IPS DF 6.9 (cell line): ENCODE data around the gene DCPS.
A peak's percentile ranks its signal among the peaks of the same experiment; 100 is the strongest.

Source experiments
- DNase-seq: peaks from one replicate; pipeline ENCODE4 v3.0.0-alpha.2; 2013; ENCODE audit warnings: low read depth, low spot score
- H3K27ac ChIP-seq: one replicate; pipeline ENCODE4 v1.5.1; 2013; ENCODE audit warnings: low read length, control low read depth
- H3K27me3 ChIP-seq: 2 replicates; pipeline ENCODE4 v1.6.1; 2013; ENCODE audit warnings: mild to moderate bottlenecking, low read length; ENCODE audit not compliant: control insufficient read depth, insufficient read depth
- H3K36me3 ChIP-seq: 2 replicates; pipeline ENCODE4 v1.6.1; 2013; ENCODE audit warnings: low read length; ENCODE audit not compliant: control insufficient read depth, insufficient read depth
- H3K4me1 ChIP-seq: 2 replicates; pipeline ENCODE4 v1.6.1; 2013; ENCODE audit warnings: low read length; ENCODE audit not compliant: control insufficient read depth, insufficient read depth
- H3K4me3 ChIP-seq: 2 replicates; pipeline ENCODE4 v1.5.1; 2013; ENCODE audit warnings: mild to moderate bottlenecking, low read length
- H3K9me3 ChIP-seq: 2 replicates; pipeline ENCODE4 v1.6.1; 2013; ENCODE audit warnings: low read length, inconsistent platforms; ENCODE audit not compliant: control insufficient read depth, insufficient read depth
- WGBS: extraction: QIAGEN DNeasy Blood & Tissue Kit; methylation state at CpG from one replicate; pipeline ENCODE4 v1.1.7; 2013; ENCODE audit warnings: mixed read lengths, missing lambda C conversion rate; ENCODE audit not compliant: insufficient read length, insufficient coverage; 5-methylcytosine and 5-hydroxymethylcytosine counted together

DCPS gene

DNA sequence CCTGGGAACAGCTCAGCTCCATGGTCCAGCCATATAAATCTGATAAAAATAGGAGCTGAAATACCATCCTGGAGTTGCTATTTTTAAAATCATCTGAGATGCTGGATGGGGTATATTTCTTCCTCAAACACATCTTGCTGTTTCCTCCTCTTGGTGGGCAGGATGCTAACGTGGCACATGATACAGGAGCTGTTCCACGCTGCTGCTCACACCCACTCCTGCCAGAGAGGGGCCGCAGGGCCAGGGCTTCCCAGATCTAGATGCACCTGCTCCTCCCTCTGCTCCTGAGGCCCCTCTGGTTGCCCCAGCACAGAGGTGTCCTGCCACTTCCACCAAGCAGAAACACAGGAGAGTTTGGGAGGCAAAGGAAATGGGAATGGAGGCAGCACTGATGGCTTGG lies 48.3 kb downstream of the DCPS start:
- no peak for DNase-seq
- H3K27me3 ChIP-seq, result no peaks in the 10 kb centered on the region
- no peak overlapping the region for H3K27ac ChIP-seq
- peaks cover 12% of the 10 kb centered on the region for H3K4me1 ChIP-seq
- no CpG with 5 or more reads among the region's 3 CpGs for WGBS
- no peaks in the 10 kb centered on the region for H3K9me3 ChIP-seq
- no peaks in the 10 kb centered on the region for H3K36me3 ChIP-seq
- H3K4me3 ChIP-seq, result no peak overlapping the region

DNA sequence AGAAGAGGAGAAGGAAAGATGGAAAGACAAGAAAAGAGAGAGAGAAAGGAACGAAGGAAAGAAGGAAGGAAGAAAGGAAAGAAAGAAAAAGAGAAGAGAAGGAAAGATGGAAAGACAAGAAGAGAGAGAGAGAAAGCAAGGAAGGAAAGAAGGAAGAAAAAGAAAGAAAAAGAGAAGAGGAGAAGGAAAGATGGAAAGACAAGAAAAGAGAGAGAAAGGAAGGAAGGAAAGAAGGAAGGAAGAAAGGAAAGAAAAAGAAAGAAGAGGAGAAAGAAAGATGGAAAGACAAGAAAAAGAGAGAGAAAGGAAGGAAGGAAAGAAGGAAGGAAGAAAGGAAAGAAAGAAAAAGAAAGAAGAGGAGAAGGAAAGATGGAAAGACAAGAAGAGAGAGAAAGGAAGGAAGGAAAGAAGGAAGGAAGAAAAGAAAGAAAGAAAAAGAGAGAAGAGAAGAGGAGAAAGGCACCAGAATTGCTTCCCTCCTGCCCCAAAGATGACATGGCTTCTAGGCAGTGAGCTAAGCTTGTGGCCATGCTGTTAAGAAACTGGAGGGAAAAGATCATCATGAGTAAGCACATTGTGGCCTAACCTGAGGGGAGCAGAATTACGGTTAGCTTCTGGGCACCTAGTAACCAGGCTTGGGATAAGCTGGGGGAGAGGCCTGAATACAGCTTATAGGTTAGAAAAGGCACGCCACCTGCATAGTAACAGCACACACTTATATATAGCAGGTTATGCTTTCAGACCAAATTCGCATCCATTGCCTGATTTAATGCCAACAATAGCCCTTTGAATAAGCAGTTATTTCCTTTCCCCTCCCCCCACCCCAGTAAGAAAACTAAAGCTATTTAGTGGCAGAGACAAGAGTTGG lies 49.3 kb downstream of the DCPS start:
- H3K27ac ChIP-seq, result no peak overlapping the region
- WGBS, result 100% methylated on average over 1 of the region's 4 CpGs
- no peaks in the 10 kb centered on the region for H3K9me3 ChIP-seq
- peaks cover 10% of the 10 kb centered on the region for H3K4me1 ChIP-seq
- H3K27me3 ChIP-seq, result no peaks in the 10 kb centered on the region
- H3K36me3 ChIP-seq, result no peaks in the 10 kb centered on the region
- no peak for DNase-seq
- H3K4me3 ChIP-seq, result no peak overlapping the region

DNA sequence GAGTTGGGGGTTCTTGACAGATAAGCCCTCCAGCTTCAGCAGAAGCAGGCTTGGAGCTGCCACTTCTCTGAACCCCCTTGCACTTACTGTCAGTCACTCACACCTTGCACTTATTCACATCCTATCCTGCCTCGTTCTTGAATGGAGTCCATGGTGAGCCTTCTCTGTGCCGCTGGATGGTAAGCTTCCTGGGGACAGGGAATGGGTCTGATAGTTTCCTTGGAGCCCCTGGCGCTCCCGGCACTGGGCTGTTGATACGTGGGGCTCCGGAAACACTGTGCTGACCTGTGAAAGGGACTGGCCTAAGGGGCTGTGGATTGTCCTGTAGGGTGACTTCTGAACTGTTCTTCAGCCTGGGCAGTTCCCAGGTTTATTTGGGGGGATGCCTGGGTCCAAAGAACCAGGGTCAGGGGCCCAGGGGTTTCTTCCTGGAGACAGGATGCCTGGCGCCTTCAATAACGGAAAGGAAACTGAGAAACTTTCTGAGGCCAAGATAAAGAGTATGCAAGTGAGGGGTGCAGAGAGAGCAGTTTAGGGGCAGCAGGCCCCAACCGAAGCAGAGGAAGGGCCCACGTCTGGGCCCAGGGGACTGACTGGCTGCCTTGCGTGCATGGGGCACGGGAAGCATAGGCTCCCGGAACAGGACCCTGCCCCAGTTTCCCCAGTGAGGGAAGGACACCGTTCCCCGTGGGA lies 50.9 kb downstream of the DCPS start:
- peaks cover 10% of the 10 kb centered on the region for H3K4me1 ChIP-seq
- H3K9me3 ChIP-seq, result no peaks in the 10 kb centered on the region
- H3K27me3 ChIP-seq, result no peaks in the 10 kb centered on the region
- DNase-seq, result no peak
- H3K36me3 ChIP-seq, result no peaks in the 10 kb centered on the region
- peak overlapping the region; percentile 58 for H3K4me3 ChIP-seq
- no CpG with 5 or more reads among the region's 15 CpGs for WGBS
- H3K27ac ChIP-seq, result no peak overlapping the region

DNA sequence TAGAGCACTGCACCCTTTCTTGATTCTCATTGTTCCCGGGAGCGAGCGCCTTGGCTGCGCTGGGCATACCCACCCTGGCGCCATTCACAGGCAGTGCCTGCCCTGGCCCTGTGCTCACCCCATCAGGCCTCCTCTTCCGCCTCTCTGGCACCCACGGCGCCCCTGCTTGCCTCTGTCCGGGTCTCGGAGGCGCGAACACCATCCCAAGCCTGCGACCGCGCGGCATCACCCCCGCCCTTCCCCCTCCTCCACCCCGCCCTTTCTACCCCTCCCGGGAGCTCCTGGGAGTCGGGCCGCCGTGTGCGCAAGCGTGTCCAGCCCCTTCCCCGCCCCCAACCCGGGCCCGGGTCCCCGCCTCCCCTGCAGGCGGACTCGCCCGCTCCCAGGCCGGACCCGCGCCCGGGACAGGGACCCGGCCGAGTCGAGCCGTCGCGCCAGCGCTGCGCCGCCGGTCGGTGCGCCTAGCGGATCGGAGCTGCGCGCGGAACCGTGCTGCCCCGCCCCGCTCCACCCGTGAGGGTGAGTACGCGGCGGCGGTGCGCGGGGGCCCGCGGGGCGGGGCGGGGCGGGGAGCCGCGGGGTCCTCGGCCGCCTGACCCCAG lies 51.6 kb downstream of the DCPS start, which contains the start of gene ST3GAL4:
Gene ST3GAL4 (plus strand): TSS at position 363 of the 602 bp plus-strand sequence. CDS start 50,470 bp downstream, outside the sequence.
- Histone ChIP-seq H3K36me3 (no peaks in the 10 kb centered on the region), H3K9me3 (no peaks in the 10 kb centered on the region), H3K4me3 (peak within 1 kb of the TSS; percentile 58), H3K27me3 (no peaks in the 10 kb centered on the region), H3K27ac (no peak within 1 kb of the TSS), H3K4me1 (peaks cover 10% of the 10 kb centered on the region)
- no peak for DNase-seq
- no CpG with 5 or more reads among the region's 71 CpGs for whole genome bisulfite sequencing

DNA sequence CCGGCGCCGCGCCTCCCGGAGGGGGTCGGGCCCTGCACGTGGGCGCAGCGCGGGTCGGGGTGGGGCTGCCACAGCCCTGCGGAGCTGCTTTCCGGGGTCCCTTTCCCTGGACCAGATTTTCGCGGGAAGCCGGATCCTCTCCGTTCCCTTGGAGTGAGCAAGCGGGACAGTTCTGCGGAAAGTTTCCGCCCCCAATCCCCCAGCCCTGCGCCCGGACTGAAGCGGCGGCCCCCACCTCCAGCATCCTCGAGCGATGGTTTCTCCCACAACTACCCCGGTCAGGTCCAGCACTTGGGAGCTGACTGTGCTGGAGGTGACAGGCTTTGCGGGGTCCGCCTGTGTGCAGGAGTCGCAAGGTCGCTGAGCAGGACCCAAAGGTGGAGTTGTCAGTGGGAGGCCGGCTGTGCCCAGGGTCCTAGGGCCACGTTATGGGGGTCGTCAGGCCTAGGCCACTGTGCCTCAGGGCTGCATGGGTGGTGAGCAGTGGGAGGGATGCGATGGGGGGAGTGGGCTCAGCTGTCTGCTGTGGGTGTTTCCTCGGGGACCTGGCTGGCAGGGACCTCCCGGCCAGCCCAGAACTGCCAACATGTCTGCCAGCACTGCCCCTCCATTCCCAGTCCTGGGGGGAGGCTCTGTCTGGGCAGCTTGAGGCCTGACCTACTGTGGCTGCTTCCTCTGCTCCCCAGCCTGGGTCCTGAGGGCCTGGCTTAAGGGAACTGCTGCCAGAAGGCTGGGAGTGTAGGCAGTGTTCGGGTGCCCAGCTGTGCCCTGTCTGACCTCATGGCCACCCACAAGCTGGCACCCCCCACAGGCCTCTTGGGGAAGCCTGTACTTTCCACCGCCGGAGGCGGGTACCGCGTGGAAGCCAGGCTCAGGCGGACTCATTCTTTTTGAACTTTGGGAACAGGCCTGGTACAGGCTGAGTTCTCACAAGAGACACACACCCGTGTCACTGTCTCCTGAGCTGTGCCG lies 52.4 kb downstream of the DCPS start:
- no peaks in the 10 kb centered on the region for H3K36me3 ChIP-seq
- H3K4me3 ChIP-seq, result peak overlapping the region; percentile 58; the same call in 1 of the 2 replicates
- no peak overlapping the region for H3K27ac ChIP-seq
- no peaks in the 10 kb centered on the region for H3K27me3 ChIP-seq
- no peak for DNase-seq
- H3K9me3 ChIP-seq, result no peaks in the 10 kb centered on the region
- peaks cover 10% of the 10 kb centered on the region for H3K4me1 ChIP-seq
- WGBS, result no CpG with 5 or more reads among the region's 46 CpGs

DNA sequence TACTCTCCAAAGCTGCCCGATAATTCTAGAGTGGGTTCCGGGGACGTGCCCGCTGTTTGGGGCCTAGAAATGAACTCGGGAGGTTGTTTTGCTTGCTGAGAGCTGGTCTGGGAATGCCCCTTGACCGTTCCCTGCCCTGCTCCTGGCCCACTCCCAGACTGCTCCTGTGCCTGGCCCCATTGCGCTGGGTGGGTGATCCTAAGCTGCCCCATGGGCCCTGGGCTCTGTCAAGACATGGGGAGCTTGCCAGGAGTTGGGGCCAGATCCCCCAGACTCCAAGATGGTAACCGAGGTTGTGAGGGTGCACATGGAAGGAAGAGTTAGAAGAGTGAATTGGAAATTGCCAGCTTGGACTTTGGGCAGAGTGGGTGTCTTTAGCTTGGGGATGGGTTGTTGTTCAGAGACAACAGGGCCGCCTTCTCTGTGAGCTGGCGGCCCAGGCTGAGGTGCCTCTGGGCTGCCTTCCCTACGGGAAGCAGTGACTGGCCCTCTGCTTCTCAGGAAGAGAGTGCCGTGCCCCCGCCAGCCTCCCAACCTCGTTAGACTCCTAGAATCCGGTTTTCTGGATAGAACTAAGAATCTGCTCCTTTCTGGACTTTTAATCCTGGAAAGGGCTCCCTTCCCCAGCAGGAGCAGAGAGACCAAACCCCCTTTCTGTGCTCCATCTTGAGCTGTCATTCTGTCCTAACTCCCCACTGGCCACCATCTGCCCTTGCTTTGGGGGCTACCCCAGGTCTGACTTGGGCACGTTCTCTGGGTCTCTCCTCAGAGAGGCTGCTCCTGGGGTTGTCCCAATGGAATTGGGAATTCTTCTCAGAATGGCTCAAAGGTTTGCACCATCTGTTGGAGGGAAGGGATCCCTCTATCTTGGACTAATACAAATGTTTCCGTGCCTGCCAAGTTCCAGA lies 53.4 kb downstream of the DCPS start:
- H3K27ac ChIP-seq, result no peak overlapping the region
- no peak overlapping the region for H3K4me3 ChIP-seq
- WGBS, result no CpG with 5 or more reads among the region's 17 CpGs
- H3K27me3 ChIP-seq, result no peaks in the 10 kb centered on the region
- DNase-seq, result no peak
- no peaks in the 10 kb centered on the region for H3K9me3 ChIP-seq
- H3K36me3 ChIP-seq, result no peaks in the 10 kb centered on the region
- peaks cover 10% of the 10 kb centered on the region for H3K4me1 ChIP-seq

DNA sequence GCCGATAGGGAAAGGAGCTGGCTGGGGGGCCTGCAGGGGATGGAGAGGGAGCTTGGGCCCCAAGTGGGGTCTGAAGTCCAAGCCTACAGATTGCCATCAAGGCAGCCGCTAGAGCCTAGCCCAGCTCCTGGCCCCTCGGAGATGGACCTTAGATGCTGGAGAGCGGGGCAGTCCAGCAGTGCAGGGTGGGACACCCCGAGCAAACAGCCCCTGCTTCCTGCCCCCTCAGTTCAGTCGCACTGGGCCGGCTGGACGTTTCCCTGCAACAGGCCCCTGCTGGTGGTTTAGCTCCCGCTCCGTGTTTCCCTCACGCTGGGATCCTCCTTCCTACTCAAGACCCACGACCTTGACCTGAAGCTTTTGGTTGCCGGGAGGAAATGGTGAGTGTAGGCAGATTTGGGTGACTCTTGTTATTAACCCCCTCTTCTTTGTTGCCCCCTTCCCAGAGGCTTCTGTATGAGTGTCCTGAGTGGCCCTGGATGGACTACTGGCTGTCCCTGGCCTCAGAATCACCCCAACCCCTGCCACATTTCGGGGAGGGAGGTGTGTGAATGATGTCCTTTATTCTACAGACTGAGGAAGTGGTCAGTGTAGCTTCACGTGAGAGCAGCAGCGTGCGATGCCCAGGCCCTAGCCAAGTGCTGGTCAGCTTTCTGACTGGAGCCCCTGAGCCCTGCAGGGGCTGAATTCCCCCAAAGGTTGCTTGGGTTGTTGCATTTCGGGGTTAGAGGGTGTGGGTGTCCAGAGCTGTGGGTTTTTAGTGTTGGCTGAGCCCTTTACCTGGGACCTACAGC lies 54.3 kb downstream of the DCPS start:
- no peak overlapping the region for H3K27ac ChIP-seq
- WGBS, result no CpG with 5 or more reads among the region's 18 CpGs
- peaks cover 10% of the 10 kb centered on the region for H3K4me1 ChIP-seq
- no peak for DNase-seq
- H3K4me3 ChIP-seq, result no peak overlapping the region
- no peaks in the 10 kb centered on the region for H3K9me3 ChIP-seq
- H3K36me3 ChIP-seq, result no peaks in the 10 kb centered on the region
- no peaks in the 10 kb centered on the region for H3K27me3 ChIP-seq

DNA sequence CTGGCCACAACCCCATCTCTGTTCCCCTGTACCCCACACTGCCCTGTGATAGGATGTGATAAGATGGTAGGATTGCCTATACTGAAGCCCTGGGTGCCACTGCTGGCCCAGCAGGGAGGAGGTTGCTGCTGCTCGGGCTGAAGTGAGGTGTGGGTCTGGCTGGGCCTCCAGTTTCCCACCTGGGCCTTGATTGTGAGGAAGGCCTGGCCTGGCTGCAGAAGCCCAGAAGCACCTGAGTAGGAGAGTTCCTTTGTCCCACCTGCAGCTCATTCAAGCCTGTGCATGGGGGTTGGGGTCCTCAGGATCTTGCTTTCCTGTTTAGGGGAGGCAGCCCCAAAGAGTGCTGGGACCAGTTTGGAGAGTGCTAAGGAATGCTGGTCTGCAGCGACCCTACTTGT lies 54.9 kb downstream of the DCPS start:
- Histone ChIP-seq H3K27me3 (no peaks in the 10 kb centered on the region), H3K9me3 (no peaks in the 10 kb centered on the region), H3K27ac (no peak overlapping the region), H3K36me3 (no peaks in the 10 kb centered on the region), H3K4me3 (no peak overlapping the region), H3K4me1 (peaks cover 10% of the 10 kb centered on the region)
- WGBS, result no CpG with 5 or more reads among the region's 2 CpGs
- DNase-seq, result no peak
